GM15510 (cell line): ENCODE results near the gene ANKRD49.
A peak's percentile ranks its signal among the peaks of the same experiment; 100 is the strongest.

ENCODE experiments used
- POLR2A ChIP-seq: IDR thresholded peaks from 3 replicates; pipeline ENCODE4 v1.6.1; 2011; ENCODE audit warnings: borderline replicate concordance; ENCODE audit not compliant: insufficient read length; ENCODE audit errors: extremely low read depth

The ANKRD49 gene, protein sequence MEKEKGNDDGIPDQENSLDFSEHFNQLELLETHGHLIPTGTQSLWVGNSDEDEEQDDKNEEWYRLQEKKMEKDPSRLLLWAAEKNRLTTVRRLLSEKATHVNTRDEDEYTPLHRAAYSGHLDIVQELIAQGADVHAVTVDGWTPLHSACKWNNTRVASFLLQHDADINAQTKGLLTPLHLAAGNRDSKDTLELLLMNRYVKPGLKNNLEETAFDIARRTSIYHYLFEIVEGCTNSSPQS

DNA sequence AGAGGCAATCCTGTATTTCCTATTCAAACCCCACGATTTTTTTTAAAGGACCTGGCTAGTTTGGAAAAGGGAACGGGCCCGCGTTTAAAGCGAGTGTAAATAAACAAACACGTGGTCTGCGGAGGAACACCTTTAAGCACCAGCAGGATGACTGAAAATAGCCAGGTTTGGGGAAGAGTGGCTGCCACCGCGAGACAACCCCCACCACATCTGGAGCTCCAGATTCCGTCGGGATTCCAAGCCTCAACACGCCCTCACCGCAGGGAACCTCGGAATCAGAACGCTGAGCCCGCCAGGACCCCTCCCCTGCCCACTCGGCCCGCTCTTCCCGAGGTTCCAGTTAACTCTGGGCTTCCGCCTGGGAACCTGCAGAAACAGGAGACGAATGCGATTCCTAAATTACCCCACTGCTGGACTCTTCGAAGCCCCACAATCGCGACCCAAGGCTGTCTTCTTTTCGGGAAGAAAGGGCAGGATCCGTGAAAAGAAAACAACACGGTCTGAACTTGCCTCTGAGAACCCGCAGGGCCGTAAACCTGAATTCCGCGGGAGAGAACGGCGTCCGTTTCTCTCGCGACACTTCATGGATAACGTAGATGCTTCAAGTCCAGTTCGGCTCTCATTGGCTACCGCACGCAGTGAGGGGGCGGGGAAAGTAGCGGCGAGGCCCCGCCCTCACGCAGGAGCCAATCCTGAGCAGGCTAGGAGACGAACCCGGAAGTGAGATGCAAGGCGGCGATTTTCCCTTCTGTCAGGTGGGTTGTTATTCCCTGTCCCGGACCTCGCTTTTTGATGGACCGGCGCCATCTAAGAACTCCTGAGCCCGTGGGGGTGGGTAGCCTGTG is at the start of gene ANKRD49, which contains the start of gene MRE11:
ANKRD49 (plus strand) TSS at position 704 of the 845 bp plus-strand sequence. CDS start 2,710 bp downstream, outside the sequence.
MRE11 (minus strand) TSS at position 564 of the 845 bp plus-strand sequence. CDS start 1,043 bp downstream, outside the sequence.
- peak; percentile 69 for TF ChIP-seq POLR2A

DNA sequence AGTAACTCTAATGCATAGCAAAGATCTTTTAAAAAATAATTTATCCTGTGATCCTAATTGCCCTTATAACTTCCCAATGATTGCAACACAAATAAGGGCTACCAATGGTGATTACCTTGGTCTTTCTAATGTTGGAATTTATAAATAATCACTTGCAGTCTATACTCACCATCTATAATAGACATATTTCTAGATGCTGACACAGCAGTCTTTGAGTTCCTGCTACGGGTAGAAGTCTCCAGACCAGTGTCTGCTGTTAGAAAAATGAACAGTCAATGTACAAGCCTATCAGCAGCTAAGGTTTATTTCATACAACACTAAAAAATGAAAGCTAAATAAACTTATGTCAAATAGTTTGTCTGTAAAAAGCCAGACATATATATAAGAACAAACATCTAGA is 48.1 kb upstream of the ANKRD49 start:
- TF ChIP-seq POLR2A, result no peak

DNA sequence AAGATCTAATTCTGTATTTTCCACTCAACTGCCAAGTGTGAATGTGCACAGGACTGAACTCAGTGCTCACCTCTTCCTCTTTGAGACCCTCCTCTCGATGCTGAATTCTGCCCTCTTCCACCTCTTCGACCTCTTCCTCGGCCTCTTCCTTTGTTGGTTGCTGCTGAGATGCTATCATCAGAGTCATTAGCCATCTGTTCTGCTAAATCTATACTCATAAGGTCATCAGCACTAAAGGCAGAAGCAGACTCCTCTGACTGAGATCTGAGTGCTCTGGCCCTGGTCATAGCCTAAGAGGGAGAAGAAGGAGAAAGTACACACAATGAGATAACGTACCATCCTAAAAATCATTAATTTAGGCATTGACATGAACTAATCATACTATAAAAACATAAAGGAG is 46.6 kb upstream of the ANKRD49 start:
- no peak for TF ChIP-seq POLR2A

DNA sequence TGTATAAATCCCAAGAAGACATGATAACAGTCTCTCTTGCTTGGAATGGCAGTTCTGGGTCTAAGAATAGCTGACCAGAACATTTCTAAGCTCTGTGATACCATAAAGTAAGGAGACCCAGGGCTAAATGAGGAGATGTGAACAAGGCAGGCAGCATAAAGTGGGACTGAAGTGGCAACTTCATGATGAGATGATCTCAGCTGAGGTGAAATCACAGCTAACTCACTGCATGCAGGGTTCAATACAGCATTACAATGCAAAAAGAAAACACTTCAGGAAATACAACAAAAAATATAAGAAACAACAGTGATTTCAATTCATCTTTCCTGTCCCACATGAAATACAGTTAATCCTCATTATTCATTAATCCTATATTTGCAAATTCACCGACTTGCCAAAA is 44.8 kb upstream of the ANKRD49 start:
- no peak for TF ChIP-seq POLR2A

DNA sequence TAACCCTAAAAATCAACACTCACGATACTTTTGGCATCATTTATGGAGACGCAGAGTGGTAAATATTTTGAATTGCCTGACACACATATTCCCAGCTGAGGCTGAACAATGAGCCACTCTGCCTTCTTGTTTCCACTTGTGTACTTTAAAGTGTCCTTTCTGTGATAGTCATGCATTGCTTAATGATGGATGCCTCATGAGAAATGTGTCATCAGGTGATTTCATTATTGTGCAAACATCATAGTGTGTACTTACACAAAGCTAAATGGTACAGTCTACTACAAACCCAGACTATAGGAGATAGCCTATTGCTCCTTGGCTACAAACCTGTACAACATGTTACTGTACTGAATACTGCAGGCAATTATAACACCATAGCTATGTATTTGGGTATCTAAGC is 44.3 kb upstream of the ANKRD49 start:
- no peak for TF ChIP-seq POLR2A

DNA sequence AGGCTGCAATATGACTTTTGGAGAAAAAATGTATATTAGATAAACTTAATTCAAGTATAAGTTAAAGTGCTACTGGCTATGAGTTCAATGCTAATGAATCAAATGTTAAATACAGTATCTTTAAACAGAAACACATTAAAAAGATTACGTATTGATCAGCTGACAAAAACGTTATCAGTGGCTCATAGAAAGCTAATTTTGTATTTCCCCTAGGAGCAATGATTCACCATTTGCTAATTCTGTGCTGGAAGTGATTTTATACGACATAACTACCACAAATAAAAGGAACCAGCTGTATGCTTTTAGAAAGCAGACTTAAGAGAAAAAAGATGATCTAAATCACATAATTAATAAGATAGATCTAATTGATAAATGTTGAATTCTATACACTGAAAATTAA is 43.7 kb upstream of the ANKRD49 start:
- no peak for TF ChIP-seq POLR2A

DNA sequence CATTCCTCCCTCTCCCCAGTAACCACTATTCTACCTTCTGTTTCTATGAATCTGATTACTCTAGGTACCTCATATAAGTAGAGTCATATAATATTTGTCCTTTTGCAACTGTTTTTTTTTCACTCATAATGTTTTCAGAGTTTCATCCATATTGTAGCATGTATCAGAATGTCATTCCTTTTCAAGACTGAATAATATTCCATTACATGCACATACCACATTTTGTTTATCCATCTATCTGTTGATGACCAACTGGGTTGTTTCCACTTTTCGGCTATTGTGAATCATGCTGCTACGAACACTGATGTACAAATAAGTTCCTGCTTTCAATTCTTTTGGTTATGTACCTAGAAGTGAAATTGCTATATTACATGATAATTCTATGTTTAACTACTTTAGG is 40.8 kb upstream of the ANKRD49 start:
- no peak for TF ChIP-seq POLR2A

DNA sequence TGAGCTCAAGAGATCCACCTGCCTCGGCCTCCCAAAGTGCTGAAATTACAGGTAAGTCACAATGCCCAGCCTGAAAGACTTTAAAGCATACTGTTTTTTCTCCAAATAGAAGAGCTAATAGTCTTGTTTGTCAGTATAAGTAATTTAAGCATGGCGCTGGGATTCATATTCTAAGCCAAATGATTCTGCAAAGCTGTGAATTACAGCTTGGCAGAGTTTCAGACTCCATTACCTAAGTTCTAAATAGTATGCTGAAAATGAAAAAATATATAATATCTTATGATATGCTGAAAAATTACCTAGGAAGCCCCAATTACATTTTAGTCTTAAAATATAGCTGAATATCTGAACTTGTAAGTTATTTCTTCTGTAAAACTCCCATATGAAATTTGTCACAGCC is 39.5 kb upstream of the ANKRD49 start:
- TF ChIP-seq POLR2A, result no peak

DNA sequence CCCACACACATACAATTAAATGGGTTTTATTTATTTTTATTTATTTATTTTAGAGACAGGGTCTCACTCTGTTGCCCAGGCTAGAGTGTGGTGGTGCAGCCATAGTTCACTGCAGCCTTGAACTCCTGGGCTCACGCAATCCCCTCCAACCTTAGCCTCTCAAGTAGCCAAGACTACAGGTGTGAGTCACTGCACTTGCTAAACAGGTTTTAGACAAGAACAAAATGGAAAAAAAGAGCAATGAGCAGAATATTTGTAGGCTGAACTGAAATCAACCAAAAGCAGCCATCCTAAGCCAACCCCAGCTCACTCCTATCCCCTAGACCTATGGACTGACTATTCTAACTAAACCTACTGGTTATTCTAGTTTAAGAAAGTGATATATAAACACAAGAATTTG is 37.9 kb upstream of the ANKRD49 start:
- no peak for TF ChIP-seq POLR2A

DNA sequence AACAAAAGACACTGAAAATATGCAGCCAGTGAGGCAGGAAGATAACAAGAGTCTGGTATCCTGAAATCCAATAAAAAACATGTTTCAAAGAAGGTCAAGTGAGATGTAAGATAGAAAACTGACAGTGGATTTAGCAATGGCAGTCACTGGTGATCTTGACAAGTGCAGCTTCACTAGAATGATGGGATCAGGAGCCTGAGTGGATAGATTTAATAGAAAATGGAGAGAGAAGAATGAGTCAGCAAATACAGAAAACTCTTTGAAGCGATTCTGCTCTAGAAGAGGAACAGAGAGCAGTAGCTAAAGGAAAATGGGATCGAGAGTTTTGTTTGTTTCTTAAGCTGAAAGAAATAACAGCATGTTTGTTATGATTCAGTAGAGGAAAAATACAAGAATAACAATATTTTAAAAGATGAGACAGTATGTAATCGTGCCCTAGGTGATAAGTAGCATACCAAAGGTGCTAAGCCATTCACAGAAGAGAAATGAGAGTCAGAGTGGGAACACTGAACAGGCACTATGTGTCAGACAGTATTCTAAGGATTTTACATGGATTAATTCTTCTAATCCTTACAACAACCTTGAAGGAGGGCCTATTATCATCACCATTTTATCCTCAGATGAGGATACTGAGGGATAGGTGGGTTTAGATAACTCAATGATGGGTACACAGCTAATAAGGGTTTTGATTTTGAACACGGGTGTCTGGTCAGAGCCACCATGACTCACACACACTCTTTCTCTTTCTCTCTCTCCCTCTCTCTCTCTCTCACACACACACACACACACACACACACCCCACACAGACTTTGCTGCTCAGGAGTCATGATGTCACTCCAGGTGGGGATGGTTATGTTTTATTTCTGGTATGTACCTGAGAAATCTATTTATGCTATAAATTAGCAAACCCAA is 36.4 kb upstream of the ANKRD49 start:
- no peak for TF ChIP-seq POLR2A

DNA sequence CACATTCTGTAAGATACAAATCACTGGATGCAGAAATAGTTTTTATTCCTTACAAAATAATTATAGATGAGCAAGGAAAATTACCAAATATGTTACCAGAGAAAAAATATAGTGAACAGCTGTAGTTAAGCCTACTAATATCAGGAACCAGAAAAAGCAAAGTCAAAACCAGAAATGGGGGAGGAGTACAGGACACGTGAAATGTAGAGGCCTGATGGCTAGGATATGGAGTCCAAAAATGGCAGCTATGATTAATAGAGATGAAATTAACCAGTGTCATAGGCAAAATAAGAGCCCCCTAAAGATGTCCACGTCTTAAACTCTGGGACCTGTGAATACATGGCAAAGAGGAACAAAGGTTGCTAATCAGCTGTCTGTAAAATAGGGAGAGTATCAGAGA is 34.2 kb upstream of the ANKRD49 start:
- no peak for TF ChIP-seq POLR2A

DNA sequence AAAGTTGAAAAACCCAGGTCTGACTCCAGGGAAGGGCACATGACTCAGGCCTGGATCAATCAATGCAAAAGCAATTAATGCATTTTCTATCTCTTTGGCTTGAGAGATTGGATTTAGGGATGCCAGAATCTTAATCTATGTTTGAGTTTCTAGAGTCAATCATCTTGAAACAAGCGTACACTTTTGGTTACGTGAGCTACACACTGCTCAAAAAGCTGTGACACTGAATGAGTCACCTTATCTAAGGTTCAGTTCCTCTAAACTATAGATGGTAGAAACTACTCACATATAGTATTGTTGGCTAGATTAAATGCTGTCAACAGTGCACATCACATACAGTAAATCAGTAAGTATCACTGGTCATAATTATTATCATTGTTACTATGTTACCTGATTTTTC is 24.4 kb upstream of the ANKRD49 start:
- no peak for TF ChIP-seq POLR2A

DNA sequence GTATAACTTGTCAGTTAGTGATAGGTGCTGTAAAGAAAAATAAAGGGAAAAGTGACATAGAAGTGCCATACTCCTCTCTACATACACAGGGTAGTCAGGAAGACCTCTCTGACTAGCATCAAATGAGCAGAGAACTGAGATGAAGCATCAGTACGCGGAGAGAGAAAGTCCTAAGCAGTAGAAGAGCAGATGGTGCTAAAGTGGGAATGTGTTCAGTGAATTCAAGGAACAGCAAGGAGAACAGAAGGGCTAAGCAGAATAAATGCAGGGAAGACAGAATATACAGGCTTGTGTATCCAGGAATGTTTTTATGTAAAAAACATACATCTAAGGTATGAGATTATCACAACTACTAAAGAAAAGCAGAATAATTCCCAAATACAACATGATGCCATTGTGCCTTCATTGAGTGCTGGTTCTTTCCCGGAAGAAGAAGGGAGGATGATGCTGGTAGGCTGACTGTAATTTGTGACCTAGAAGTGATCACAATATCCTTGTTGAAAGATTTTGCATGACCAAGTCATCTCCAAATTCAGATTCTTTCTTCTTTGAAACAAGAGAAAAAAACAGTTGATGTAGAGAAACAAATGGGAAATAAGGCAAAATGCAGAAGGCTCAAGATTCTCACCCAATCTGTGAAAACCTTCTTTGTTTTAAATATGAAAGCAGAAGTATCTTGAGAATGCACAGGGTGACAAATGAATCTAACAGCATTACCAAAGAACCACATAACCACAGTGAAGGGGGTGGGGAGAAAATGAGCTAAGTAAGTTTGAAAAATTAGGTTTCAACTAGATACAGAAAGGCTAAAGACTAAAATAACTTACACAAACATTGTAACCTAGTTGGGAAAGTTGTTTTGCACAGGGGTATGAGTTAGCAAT is 20.6 kb upstream of the ANKRD49 start:
- no peak for TF ChIP-seq POLR2A

DNA sequence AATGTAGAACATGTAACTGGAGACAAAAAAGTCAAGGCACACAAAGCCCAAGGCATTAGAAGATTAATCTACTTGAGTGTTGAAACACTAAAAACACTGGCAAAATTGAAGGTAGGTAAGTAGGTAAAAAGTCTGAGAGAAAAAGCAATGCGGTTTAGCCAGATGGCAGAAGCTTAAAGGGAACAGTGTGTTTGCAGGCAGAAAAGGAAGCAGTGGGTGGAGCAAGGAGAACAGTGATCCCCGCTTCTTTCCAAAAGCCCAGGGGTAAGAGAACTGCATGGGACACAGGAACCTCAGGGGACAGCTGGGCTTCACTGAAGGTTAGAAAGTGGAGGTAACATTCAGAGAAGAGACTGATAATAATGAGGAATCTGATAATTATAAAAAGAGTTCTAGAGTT is 16.2 kb upstream of the ANKRD49 start:
- TF ChIP-seq POLR2A, result no peak
